HL-60/S4 treated with phorbol 12-myristate 13-acetate at 8.2 ng/mL for 4 days and 3 days (cell line): ENCODE data around the gene MRPL40.

Experiments used
- in situ Hi-C: fragments of 300-500 bp; cut with MboI; formaldehyde crosslinking; loops from 2 replicates; pipeline ENCODE4 v1.15.0; 2022; ENCODE audit warnings: low sequenced_read_pairs

Gene MRPL40

DNA sequence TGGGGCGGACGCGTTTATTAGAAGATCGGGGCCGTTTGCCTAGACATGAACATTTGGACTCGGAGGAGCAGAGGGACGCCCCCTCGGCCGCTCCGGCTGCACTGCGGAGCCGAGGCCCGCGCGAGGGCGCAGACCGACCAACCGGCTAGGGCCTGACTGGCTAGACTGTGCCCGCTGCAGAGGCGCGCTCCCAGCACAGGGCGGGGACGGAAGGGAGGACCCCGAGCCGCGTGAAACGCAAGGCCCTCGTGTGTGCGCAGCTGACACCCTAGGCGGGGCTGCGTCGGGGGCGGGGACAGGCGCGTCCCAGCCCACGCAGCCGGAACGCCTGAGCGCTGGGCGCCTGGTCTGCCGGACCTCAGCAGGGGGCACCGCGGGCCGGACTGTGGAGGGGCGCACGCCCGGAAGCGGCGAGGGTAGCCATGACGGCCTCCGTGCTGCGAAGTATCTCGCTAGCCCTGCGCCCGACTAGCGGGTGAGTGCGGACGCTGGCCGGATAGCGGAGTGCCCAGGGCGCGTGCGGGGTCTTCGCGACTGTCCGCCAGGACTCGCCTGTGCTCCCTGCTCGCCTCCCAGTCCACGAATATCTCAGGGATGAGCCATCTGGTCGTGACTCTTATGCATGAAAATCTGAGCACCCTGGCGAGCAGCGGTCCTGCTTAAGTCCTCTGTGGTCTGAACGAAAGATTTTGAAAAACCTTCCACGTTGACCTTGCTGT lies at the start of gene MRPL40:
MRPL40 (plus strand) TSS at position 413 of the 719 bp plus-strand sequence; CDS start at position 423, 10 bp downstream.
- in situ Hi-C loops: no loop called here

GRCh38 chr22:19383292-19383691 lies 49.1 kb upstream of the MRPL40 start:
- in situ Hi-C loops: no loop called here

DNA sequence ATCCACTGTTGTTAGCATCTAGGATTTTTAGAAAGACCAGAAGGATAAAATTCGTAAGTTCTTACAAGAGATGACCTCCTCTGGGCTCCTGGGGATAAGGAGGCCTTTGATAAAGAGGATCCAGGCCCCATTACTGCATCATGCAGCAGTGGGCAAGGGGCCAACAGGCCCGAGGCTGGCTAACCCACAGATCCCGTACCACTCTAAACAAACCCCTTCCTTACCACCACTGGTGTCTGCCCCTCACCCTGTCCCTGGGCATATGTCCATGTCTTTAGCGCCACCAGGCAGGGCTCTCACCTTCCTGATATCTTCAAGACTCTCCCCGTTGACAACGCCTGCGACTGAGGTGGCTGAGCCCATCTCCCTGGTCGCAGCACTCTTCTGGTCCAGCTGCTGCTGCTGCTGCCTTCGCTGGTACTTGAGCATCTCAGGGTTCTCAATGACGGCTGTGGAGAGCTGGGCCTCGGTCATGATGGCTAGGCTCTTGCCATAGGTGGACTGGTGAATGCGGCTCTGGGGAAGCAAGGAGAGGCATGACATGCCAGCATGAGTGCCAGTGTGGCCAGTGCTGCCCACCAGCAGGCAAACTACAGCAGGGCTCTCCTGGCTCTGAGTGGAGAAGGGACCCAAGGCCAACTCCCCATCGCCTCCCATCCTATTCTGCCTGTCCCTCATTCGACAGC lies 47.0 kb upstream of the MRPL40 start:
- in situ Hi-C loops: no loop called here

DNA sequence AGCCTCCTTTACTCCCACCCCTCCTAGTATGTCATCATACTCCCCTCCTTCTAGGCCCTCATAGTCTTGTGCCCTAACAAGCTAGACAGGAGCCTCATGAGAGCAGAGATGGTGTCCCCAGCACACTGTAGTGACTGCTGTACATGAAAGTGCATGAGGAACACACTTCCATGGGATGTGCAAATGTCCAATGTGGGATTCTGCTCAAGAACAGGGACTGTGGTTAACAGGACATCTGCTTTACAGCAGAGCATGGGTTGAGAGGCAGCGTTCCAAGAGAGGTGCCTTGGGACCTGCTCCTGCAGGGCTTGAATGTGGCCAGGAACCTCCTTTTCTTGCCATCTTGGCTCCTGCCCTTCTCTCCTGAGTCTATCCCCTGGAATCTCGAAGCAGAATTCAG lies 46.1 kb upstream of the MRPL40 start:
- in situ Hi-C loops: no loop called here

GRCh38 chr22:19387038-19387437 lies 45.3 kb upstream of the MRPL40 start:
- in situ Hi-C loops: no loop called here

DNA sequence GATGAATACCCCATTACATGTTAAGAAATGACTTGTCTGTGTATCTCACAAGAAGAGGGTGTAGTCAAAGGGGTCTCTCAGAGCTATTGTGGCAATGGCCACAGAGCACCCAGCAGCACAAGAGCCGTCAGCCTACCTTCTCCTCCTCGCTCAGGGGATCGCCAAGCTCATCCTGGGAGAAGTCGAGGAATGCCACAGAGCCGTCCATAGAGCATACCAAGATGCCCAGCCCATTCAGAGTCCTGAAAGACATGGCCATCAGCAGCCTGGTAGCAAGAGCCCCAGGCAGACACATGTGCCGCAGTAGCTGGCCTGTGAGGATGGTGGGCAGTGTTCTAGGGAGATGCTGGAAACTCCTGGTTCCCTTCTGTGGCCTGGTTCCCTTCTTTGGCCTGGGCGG lies 44.8 kb upstream of the MRPL40 start:
- in situ Hi-C loops: no loop called here

- in situ Hi-C loops: no loop called here
Observed at GRCh38 chr22:19393704-19394103, 38.6 kb upstream of the MRPL40 start.

DNA sequence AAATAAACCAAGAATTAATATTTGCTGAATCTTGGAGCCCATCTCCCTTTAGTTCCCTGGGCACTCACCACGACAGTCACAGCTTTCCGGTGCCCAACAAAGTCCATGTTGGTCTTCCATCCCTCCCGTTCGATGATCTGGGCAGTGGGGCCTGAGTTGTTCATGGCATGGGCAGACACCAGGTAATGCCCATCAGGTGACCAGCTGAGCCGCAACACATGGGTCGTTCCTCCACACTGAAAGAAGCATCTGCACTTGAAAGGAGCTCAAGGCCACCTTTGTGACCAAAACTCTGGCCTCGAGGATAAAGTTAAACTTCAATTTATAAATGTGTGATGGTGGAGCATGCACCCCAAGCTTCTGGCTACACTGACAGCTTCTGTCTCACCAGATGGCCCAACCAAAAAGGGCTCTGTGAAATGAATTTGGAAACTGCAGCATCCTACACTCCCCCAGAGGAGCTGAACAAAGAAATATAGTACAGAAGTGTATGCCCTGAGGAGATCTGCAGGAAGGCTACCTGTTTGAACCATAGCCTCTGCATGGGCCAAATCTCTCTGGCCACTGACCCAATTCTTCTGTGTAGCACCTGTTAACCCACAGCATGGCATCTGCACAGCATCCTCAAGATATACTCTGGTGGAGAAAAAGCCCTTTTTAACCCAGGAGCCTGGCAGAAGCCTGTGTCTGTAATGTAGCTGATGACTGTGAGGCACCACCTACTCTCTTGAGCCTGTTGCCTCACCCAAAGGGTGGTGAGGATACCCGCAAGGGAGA lies 37.9 kb upstream of the MRPL40 start:
- in situ Hi-C loops: no loop called here

DNA sequence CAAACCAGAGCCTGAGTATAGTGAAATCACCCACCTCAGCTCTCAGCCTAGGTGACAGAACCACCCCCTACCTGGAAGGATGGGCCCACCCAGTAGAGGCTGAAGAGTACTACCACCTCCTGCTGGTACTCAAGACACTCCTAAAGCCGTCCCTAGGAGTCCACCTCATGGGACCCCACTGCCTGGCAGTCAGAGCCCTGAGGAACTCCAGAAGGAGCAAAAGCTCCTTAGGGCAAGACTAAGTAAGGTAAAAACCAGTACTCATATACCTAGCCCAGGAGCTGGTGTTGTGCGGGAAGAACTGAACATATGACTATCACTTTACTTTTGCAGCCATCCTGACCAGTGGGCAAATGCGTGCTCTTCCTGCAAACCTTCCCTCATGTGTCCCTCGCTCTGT lies 37.1 kb upstream of the MRPL40 start:
- in situ Hi-C loops: no loop called here

- in situ Hi-C loops: no loop called here
Observed at GRCh38 chr22:19396561-19396933, 35.8 kb upstream of the MRPL40 start.

GRCh38 chr22:19396934-19397733 lies 35.2 kb upstream of the MRPL40 start:
- in situ Hi-C loops: no loop called here

- in situ Hi-C loops: no loop called here
Observed at GRCh38 chr22:19397734-19398104, 34.6 kb upstream of the MRPL40 start.

DNA sequence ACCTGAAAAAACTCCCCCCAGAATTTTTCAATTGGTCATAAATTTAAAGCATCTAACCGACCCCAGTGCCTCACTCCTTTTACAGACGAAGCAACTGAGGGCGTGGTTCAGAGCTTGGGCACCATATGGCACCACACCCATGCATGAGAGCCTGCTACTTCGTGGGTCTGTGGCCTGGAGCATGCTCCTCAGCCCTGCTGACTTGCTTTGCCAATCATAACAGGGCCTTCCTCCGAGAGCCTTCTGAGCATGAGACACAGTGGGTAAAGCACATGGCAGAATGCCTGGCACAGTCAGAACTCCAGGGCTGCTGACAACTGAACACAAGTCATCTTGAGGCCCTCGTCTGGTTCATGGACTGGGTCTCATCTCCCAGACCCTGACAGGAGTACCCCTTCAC lies 34.1 kb upstream of the MRPL40 start:
- in situ Hi-C loops: no loop called here

DNA sequence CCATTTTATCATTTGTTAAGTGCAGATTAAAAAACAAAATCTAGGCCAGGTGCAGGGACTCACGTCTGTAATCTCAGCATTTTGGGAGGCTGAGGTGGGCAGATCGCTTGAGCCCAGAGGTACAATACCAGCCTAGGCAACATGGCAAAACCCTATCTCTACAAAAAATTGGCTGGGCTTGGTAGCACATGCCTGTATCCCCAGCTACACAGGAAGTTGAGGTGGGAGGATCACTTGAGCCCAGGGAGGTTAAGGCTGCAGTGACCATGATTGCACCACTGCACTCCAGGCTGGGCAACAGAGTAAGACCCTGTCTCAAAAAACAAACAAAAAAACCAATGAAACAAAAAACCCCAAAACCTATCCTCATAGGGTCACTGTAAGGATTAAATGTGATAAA lies 33.7 kb upstream of the MRPL40 start:
- in situ Hi-C loops: no loop called here

- in situ Hi-C loops: no loop called here
Observed at GRCh38 chr22:19400881-19401280, 31.5 kb upstream of the MRPL40 start.

GRCh38 chr22:19401483-19401882 lies 30.9 kb upstream of the MRPL40 start:
- in situ Hi-C loops: no loop called here

GRCh38 chr22:19402642-19403191 lies 29.6 kb upstream of the MRPL40 start:
- in situ Hi-C loops: no loop called here

DNA sequence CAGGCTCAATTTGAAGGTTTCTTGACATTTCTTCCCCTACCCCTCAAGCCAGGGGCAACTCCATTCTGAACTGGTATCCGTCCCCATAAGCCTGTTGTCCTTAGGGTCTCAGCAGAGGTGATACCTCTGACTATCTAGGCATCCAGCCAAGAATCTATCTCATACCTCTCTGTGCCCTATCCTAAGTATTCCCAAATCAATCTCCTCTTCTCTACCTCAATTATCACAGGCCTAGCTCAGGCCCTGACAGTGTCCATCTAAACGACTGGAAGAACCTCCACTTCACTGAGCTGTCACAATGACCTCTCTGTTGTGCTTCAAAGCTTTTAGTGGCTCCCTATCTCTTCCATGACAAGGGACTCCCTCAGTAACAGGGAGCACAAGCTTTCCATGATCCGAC lies 27.7 kb upstream of the MRPL40 start:
- in situ Hi-C loops: no loop called here

DNA sequence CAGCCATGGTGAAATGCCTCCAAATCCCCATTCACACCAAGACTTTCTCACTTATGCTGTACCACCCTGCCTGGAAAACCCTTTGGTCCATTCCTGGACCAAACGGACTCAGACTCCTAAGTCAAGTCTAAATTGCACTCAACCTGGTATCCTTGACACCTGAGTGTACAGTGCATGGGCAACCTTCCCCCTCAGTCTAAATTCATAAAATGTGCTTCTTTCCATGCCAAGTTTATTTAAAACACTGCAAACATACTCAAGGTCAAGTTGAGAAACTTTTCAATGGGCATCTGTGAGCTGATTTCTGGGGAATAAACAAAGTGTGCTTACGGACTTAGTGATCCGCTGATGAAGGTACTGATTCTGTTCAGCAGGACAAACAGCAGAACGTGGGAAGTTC lies 27.2 kb upstream of the MRPL40 start:
- in situ Hi-C loops: no loop called here

GRCh38 chr22:19405652-19406051 lies 26.7 kb upstream of the MRPL40 start:
- in situ Hi-C loops: no loop called here

- in situ Hi-C loops: no loop called here
Observed at GRCh38 chr22:19406281-19406811, 26.0 kb upstream of the MRPL40 start.
